LNCaP clone FGC (cell line): Measurements from ENCODE around the gene CCDC112.

Source experiments
- DNase-seq: peaks from one replicate; pipeline ENCODE4 v3.0.0-alpha.2; 2011; ENCODE audit warnings: low read depth
- H3K4me3 ChIP-seq: 2 replicates; pipeline ENCODE4 v1.5.1; 2011; ENCODE audit warnings: mild to moderate bottlenecking, low read depth, low read length, control low read depth
- CTCF ChIP-seq: IDR thresholded peaks from 2 replicates; pipeline ENCODE4 v1.5.1; 2012; ENCODE audit warnings: mild to moderate bottlenecking; ENCODE audit not compliant: control insufficient read depth, insufficient read depth; ENCODE audit errors: extremely low read depth

CCDC112 gene

GRCh38 chr5:115317736-115318135, 21.3 kb upstream of the CCDC112 start:
- no peak for TF ChIP-seq CTCF
- H3K4me3 ChIP-seq = no peak overlapping the region
- DNase-seq = no peak

- TF ChIP-seq CTCF = no peak
- no peak overlapping the region for H3K4me3 ChIP-seq
- DNase-seq = no peak
Measured at GRCh38 chr5:115317320-115317719, 20.9 kb upstream of the CCDC112 start.

GRCh38 chr5:115313632-115314031, 17.2 kb upstream of the CCDC112 start:
- DNase-seq = no peak
- no peak overlapping the region for H3K4me3 ChIP-seq
- no peak for TF ChIP-seq CTCF

- no peak for TF ChIP-seq CTCF
- H3K4me3 ChIP-seq = no peak overlapping the region
- DNase-seq = no peak
Measured at GRCh38 chr5:115313052-115313451, 16.6 kb upstream of the CCDC112 start.

DNA sequence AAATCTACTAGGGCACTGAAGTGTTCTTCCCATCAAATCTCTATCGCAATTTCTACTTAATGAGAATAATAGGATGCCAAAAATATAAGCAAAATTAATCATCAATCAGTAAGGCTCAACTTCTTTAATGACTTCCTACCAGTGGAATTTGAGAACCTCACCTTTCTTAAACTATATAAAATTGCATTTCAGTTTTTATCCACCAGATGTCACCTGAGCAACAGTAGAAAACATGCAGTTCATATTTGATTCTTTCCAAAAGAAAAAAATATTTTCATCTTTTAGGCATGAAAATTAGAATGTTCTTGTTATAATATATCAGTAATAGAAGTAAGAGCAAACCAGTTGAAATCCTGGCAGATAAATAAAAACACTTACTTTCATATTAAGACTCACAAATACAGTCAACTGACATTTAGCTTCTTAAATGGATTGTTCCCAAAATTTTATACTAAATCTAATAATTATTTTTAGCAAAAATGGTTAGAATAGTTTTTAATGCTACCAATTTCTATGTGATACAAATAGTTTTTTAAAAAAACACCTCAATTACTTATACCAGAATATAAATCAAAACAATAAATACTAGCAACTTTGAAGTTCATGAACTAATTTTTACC, 13.4 kb upstream of the CCDC112 start:
- no peak overlapping the region for H3K4me3 ChIP-seq
- TF ChIP-seq CTCF = peak; percentile 51
- no peak for DNase-seq

- no peak overlapping the region for H3K4me3 ChIP-seq
- DNase-seq = no peak
- TF ChIP-seq CTCF = no peak
Measured at GRCh38 chr5:115308815-115309214, 12.4 kb upstream of the CCDC112 start.

GRCh38 chr5:115306011-115306536, 9.6 kb upstream of the CCDC112 start:
- peak; percentile 91 for DNase-seq
- TF ChIP-seq CTCF = no peak
- no peak overlapping the region for H3K4me3 ChIP-seq
